PC-3 (cell line): Measurements from ENCODE around the gene CRYGD.

Experiments used
- EZH2 ChIP-seq: fragments of 300-600 bp; sonication (generic); IDR thresholded peaks from one replicate; pipeline ENCODE4 v1.6.1; 2017; ENCODE audit warnings: antibody characterized with exemption, mild to moderate bottlenecking, low read length; ENCODE audit not compliant: unreplicated experiment
- TF ChIP-seq, protein P1 (sequence below): fragments of 300-600 bp; sonication (generic); conservative IDR thresholded peaks from 2 replicates; pipeline ENCODE4 v1.5.1; 2017; ENCODE audit warnings: antibody characterized with exemption, low read depth, mild to moderate bottlenecking, low read length

DNA sequence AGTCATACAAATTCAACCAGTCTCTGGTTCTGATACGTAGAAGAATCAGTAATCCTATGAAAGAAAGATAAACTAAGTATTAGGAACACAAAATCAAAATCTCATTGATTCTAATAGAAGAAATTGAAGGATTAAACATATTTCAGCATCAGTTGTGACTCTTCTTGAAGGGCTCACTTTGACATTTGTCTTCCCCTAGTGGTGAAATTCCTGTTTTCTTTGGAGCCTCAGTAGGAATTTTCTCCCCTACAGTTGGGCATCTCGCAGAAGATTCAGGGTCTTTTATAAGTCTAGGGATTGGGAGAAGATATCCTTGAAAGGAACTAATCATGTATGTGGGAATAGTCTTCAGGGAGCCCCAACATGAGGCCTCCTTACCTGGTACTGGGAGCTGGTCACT is 24.5 kb upstream of the CRYGD start:
- TF ChIP-seq, protein P1, sequence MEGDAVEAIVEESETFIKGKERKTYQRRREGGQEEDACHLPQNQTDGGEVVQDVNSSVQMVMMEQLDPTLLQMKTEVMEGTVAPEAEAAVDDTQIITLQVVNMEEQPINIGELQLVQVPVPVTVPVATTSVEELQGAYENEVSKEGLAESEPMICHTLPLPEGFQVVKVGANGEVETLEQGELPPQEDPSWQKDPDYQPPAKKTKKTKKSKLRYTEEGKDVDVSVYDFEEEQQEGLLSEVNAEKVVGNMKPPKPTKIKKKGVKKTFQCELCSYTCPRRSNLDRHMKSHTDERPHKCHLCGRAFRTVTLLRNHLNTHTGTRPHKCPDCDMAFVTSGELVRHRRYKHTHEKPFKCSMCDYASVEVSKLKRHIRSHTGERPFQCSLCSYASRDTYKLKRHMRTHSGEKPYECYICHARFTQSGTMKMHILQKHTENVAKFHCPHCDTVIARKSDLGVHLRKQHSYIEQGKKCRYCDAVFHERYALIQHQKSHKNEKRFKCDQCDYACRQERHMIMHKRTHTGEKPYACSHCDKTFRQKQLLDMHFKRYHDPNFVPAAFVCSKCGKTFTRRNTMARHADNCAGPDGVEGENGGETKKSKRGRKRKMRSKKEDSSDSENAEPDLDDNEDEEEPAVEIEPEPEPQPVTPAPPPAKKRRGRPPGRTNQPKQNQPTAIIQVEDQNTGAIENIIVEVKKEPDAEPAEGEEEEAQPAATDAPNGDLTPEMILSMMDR: peak; percentile 63
- no peak for TF ChIP-seq EZH2
